ENCODE data around the gene SPECC1L. TPM values are rescaled to one million over a fixed set of nuclear protein-coding genes. Genes with fewer than 3 reads are reported as not detected.

Gene SPECC1L
- total and polyA plus RNA-seq, 10 of the 15 experiments (the other 5 are each of a cell fraction or from before 2014, with no cell fraction given): 1.9 to 40.6 (median 19.1) TPM

DNA sequence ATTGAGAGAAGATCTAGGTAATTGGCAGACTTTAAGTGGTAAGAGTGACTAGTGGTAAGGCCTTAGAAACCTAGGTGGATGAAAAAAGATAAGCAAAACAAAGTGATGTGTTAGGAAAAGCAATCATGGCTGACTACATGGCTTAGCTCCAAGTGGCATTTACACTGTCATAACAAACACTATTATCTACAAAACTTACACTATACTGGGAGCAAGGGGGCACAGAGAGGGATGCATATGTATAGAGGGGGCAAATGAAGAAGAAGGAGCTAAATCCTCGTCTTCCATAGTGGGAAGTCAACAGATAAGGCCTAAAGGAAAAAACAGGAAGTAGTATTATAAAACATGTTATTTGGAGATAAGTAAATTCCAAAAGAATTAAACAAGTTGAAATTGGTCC lies 189.3 kb downstream of the SPECC1L start:
- DNase-seq (ENCODE audit: low read depth, low spot score) (no peak), FAIRE-seq (no peak), ATAC-seq (no peak)
- peaks cover 7% of the 10 kb centered on the region for H3K4me1 ChIP-seq (ENCODE audit: control insufficient read depth, insufficient read depth, low read length)
- H3K4me2 ChIP-seq (ENCODE audit: control insufficient read depth, insufficient read depth): no peak overlapping the region
- TF ChIP-seq, protein P1, sequence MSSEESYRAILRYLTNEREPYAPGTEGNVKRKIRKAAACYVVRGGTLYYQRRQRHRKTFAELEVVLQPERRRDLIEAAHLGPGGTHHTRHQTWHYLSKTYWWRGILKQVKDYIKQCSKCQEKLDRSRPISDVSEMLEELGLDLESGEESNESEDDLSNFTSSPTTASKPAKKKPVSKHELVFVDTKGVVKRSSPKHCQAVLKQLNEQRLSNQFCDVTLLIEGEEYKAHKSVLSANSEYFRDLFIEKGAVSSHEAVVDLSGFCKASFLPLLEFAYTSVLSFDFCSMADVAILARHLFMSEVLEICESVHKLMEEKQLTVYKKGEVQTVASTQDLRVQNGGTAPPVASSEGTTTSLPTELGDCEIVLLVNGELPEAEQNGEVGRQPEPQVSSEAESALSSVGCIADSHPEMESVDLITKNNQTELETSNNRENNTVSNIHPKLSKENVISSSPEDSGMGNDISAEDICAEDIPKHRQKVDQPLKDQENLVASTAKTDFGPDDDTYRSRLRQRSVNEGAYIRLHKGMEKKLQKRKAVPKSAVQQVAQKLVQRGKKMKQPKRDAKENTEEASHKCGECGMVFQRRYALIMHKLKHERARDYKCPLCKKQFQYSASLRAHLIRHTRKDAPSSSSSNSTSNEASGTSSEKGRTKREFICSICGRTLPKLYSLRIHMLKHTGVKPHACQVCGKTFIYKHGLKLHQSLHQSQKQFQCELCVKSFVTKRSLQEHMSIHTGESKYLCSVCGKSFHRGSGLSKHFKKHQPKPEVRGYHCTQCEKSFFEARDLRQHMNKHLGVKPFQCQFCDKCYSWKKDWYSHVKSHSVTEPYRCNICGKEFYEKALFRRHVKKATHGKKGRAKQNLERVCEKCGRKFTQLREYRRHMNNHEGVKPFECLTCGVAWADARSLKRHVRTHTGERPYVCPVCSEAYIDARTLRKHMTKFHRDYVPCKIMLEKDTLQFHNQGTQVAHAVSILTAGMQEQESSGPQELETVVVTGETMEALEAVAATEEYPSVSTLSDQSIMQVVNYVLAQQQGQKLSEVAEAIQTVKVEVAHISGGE (CRISPR knock-in tag; IDR thresholded peaks at IDR 0.05): no peak
- no peak for TF ChIP-seq HDAC2 (IDR thresholded peaks at IDR 0.05)
- TF ChIP-seq, protein P2, sequence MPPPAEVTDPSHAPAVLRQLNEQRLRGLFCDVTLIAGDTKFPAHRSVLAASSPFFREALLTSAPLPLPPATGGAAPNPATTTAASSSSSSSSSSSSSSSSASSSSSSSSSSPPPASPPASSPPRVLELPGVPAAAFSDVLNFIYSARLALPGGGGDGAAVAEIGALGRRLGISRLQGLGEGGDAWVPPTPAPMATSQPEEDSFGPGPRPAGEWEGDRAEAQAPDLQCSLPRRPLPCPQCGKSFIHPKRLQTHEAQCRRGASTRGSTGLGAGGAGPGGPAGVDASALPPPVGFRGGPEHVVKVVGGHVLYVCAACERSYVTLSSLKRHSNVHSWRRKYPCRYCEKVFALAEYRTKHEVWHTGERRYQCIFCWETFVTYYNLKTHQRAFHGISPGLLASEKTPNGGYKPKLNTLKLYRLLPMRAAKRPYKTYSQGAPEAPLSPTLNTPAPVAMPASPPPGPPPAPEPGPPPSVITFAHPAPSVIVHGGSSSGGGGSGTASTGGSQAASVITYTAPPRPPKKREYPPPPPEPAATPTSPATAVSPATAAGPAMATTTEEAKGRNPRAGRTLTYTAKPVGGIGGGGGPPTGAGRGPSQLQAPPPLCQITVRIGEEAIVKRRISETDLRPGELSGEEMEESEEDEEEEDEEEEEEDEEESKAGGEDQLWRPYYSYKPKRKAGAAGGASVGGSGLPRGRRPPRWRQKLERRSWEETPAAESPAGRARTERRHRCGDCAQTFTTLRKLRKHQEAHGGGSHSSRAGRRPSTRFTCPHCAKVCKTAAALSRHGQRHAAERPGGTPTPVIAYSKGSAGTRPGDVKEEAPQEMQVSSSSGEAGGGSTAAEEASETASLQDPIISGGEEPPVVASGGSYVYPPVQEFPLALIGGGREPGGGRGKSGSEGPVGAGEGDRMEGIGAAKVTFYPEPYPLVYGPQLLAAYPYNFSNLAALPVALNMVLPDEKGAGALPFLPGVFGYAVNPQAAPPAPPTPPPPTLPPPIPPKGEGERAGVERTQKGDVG (CRISPR knock-in tag; IDR thresholded peaks at IDR 0.05): no peak
- TF ChIP-seq TCF7 (IDR thresholded peaks at IDR 0.05; ENCODE audit: borderline replicate concordance): no peak
- no peak for TF ChIP-seq ETV6 (conservative IDR thresholded peaks at IDR 0.05 in 1 of 2, IDR thresholded peaks at IDR 0.05 in 1 of 2; ENCODE audit: borderline replicate concordance in 1 of 2, low read depth in 1 of 2)
- TF ChIP-seq NBN (IDR thresholded peaks at IDR 0.05): no peak
- no peak for TF ChIP-seq RCOR1 (conservative IDR thresholded peaks at IDR 0.05; ENCODE audit: low read depth, low read length)
- TF ChIP-seq ZNF24 (IDR thresholded peaks at IDR 0.05): no peak
- TF ChIP-seq ESRRA (IDR thresholded peaks at IDR 0.05; ENCODE audit: low read length): no peak
- TF ChIP-seq EGR1 (IDR thresholded peaks at IDR 0.05; ENCODE audit: borderline replicate concordance in 1 of 2, low read depth in 2 of 2, low read length in 2 of 2): no peak
- no peak for TF ChIP-seq TAF1 (IDR thresholded peaks at IDR 0.05; ENCODE audit: borderline replicate concordance, low read depth, low read length)
- no peak for TF ChIP-seq CEBPB (IDR thresholded peaks at IDR 0.05; ENCODE audit: borderline replicate concordance in 1 of 2, low read depth in 2 of 2, low read length in 2 of 2)
- TF ChIP-seq PML (IDR thresholded peaks at IDR 0.05; ENCODE audit: low read length): no peak
- no peak for TF ChIP-seq YBX1 (IDR thresholded peaks at IDR 0.05)
- TF ChIP-seq, protein P3, sequence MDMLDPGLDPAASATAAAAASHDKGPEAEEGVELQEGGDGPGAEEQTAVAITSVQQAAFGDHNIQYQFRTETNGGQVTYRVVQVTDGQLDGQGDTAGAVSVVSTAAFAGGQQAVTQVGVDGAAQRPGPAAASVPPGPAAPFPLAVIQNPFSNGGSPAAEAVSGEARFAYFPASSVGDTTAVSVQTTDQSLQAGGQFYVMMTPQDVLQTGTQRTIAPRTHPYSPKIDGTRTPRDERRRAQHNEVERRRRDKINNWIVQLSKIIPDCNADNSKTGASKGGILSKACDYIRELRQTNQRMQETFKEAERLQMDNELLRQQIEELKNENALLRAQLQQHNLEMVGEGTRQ (IDR thresholded peaks at IDR 0.05; ENCODE audit: borderline replicate concordance, low read depth, low read length): no peak
- TF ChIP-seq SPI1 (IDR thresholded peaks at IDR 0.05; ENCODE audit: borderline replicate concordance, insufficient read depth, low read depth, low read length): no peak
- no peak for TF ChIP-seq ASH2L (IDR thresholded peaks at IDR 0.05; ENCODE audit: borderline replicate concordance, low read depth)
- no peak for TF ChIP-seq NR2C1 (IDR thresholded peaks at IDR 0.05)
- no peaks in the 10 kb centered on the region for H3K79me2 ChIP-seq (ENCODE audit: control insufficient read depth, insufficient read depth, low read length)
- H2AFZ ChIP-seq (ENCODE audit: control insufficient read depth, low read depth, low read length): peak overlapping the region; percentile 66
- BruUV-seq (replicated peaks): no TSS peak
- ChIA-PET CTCF (interaction anchor here (1.1 to 2.4 kb wide), 6 partner anchors 22 to 47 kb away, joined by 3 to 10 read pairs (median 4); no protein-coding TSS in a partner anchor), RAD21 (ENCODE audit: unreplicated experiment) (interaction anchor here (2.6 kb wide), 1 partner anchor 25 kb away, joined by 13 read pairs; no protein-coding TSS in a partner anchor), POLR2A (interaction anchor here (1.2 to 1.5 kb wide), 2 partner anchors 25 to 43 kb away, joined by 4 to 5 read pairs; no protein-coding TSS in a partner anchor), SMC1A (ENCODE audit: uncharacterized antibody, unreplicated experiment) (interaction anchor here (0.5 to 1.9 kb wide), 8 partner anchors 17 to 50 kb away, joined by 3 to 10 read pairs (median 4); no protein-coding TSS in a partner anchor)
- in situ Hi-C loops (cut with MboI): no loop called here
- H3K36me3 ChIP-seq (ENCODE audit: control insufficient read depth in 2 of 2, insufficient read depth in 2 of 2, low read length in 1 of 2): no peaks in the 10 kb centered on the region
- no peak overlapping the region for H3K9ac ChIP-seq (ENCODE audit: control insufficient read depth, insufficient read depth, low read length)
- no peaks in the 10 kb centered on the region for H3K27me3 ChIP-seq (replicated peaks in 1 of 2; ENCODE audit: control insufficient read depth in 2 of 2, insufficient read depth in 2 of 2, low read length in 1 of 2)
- no peaks in the 10 kb centered on the region for H4K20me1 ChIP-seq (ENCODE audit: control insufficient read depth, insufficient read depth)
- H3K9me3 ChIP-seq (replicated peaks; ENCODE audit: control insufficient read depth, insufficient read depth, low read length): no peaks in the 10 kb centered on the region
- WGBS (ENCODE audit: insufficient coverage, insufficient replicate concordance, low lambda C conversion rate, missing lambda C conversion rate): 100% methylated on average over 1 of the region's 1 CpG
- no peak overlapping the region for H3K27ac ChIP-seq (ENCODE audit: control insufficient read depth, insufficient read depth)
- no peak overlapping the region for H3K4me3 ChIP-seq
- intact Hi-C loops (cut with micrococcal nuclease; ENCODE audit: unreplicated experiment): no loop called here
